ENCODE results near the gene SOCS2.

DNA sequence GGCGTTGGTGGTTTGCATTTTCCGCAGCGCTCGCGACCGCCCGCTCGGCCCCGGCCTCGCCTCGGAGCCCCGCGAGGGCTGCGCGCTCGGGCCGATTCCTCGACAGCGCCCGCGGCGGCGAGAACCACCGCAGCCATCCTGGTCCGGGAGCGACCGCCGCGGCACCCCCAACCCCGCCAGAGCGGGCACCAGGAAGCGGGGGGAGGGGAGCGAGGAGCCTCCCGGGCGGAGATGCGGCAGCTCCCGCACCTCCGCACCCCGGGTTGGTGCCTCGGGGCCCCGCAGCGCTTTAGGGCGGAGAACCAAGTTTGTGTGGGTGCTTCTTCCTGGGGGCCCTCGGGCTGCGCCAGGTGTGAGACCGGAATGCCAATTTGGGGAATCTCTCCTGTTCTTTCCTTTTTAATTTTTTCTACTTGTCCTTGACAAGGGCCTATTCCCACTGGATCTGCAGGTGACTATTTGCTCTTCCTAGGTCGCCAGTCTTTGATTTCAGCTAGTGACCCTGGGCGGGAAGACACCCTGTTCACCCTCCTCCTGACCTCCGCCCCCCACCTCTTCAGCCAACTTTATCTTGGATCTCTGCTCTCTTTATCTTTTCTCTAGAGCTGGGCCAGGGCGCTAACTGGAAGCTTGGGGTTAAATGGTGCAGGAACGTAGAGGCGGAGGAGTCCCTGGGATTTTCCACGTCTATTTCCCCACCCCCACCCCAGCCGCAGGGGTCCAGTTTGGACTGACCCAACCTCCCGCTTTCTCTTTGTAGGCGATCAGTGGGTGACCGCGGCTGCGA is at the start of gene SOCS2:
- TF ChIP-seq, protein P1, sequence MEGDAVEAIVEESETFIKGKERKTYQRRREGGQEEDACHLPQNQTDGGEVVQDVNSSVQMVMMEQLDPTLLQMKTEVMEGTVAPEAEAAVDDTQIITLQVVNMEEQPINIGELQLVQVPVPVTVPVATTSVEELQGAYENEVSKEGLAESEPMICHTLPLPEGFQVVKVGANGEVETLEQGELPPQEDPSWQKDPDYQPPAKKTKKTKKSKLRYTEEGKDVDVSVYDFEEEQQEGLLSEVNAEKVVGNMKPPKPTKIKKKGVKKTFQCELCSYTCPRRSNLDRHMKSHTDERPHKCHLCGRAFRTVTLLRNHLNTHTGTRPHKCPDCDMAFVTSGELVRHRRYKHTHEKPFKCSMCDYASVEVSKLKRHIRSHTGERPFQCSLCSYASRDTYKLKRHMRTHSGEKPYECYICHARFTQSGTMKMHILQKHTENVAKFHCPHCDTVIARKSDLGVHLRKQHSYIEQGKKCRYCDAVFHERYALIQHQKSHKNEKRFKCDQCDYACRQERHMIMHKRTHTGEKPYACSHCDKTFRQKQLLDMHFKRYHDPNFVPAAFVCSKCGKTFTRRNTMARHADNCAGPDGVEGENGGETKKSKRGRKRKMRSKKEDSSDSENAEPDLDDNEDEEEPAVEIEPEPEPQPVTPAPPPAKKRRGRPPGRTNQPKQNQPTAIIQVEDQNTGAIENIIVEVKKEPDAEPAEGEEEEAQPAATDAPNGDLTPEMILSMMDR (IDR thresholded peaks at IDR 0.05; ENCODE audit: low read depth, low read length), result no peak
- TF ChIP-seq EZH2phosphoT487 (IDR thresholded peaks at IDR 0.05; ENCODE audit: low read depth), result no peak
